ENCODE measurements around the gene ACTR3.
"Not testable (repeated sequence)": the region's sequence is repeated elsewhere in the genome, so short reads cannot be mapped to it uniquely, and the experiment has no call there.

Gene ACTR3

GRCh38 chr2:113906647-113907046 lies 16.8 kb downstream of the ACTR3 start:
- no peak for DNase-seq

GRCh38 chr2:113907297-113907696 lies 17.4 kb downstream of the ACTR3 start:
- no peak for DNase-seq

- no peak for DNase-seq
Observed at GRCh38 chr2:113910110-113910717, 20.3 kb downstream of the ACTR3 start.

- no peak for DNase-seq
Observed at GRCh38 chr2:113910967-113911678, 21.2 kb downstream of the ACTR3 start.

- no peak for DNase-seq
Observed at GRCh38 chr2:113915082-113915819, 25.4 kb downstream of the ACTR3 start.

- DNase-seq, result no peak
Observed at GRCh38 chr2:113918229-113918628, 28.3 kb downstream of the ACTR3 start.

- DNase-seq, result no peak
Observed at GRCh38 chr2:113920996-113921395, 31.1 kb downstream of the ACTR3 start.

- no peak for DNase-seq
Observed at GRCh38 chr2:113922335-113922734, 32.4 kb downstream of the ACTR3 start.

GRCh38 chr2:113922784-113923183 lies 32.9 kb downstream of the ACTR3 start:
- no peak for DNase-seq

GRCh38 chr2:113925884-113926283 lies 36.0 kb downstream of the ACTR3 start:
- no peak for DNase-seq

- no peak for DNase-seq
Observed at GRCh38 chr2:113926314-113926713, 36.4 kb downstream of the ACTR3 start.

- no peak for DNase-seq
Observed at GRCh38 chr2:113930448-113930847, 40.6 kb downstream of the ACTR3 start.

- DNase-seq, result no peak
Observed at GRCh38 chr2:113937501-113937900, 47.6 kb downstream of the ACTR3 start.

- DNase-seq, result no peak
Observed at GRCh38 chr2:113940891-113941290, 51.0 kb downstream of the ACTR3 start.

GRCh38 chr2:113945784-113946183 lies 55.9 kb downstream of the ACTR3 start:
- not testable (repeated sequence) for DNase-seq

- not testable (repeated sequence) for DNase-seq
Observed at GRCh38 chr2:113950906-113951305, 61.0 kb downstream of the ACTR3 start.

- DNase-seq, result no peak
Observed at GRCh38 chr2:113961000-113961399, 71.1 kb downstream of the ACTR3 start.

- no peak for DNase-seq
Observed at GRCh38 chr2:113962692-113963480, 73.0 kb downstream of the ACTR3 start.

GRCh38 chr2:113963965-113964364 lies 74.1 kb downstream of the ACTR3 start:
- DNase-seq, result no peak

- DNase-seq, result no peak
Observed at GRCh38 chr2:113964436-113964835, 74.5 kb downstream of the ACTR3 start.

GRCh38 chr2:113965228-113965627 lies 75.3 kb downstream of the ACTR3 start:
- no peak for DNase-seq

- DNase-seq, result no peak
Observed at GRCh38 chr2:113965644-113966043, 75.8 kb downstream of the ACTR3 start.

GRCh38 chr2:113966171-113966570 lies 76.3 kb downstream of the ACTR3 start:
- no peak for DNase-seq

All from NCI-H510A (cell line).